HCT116 (cell line): Measurements from ENCODE around the gene OPRD1. TPM values are rescaled to one million over a fixed set of nuclear protein-coding genes. Genes with fewer than 3 reads are reported as not detected.

Experiments used
- ATAC-seq: fragments of 200-7000 bp; cut with Tn5 transposase; 2 replicates; pipeline ENCODE4 v1.9.1; 2020; ENCODE audit warnings: mild to moderate bottlenecking, moderate library complexity
- BruUV-seq: library from RNA; stranded (reverse); fragments of 400-500 nt; replicated peaks from 2 replicates; lab custom pipeline; 2021; lab: Mats Ljungman, UMichigan
- CTCF ChIA-PET: fragments of 300-600 bp; sonication (Branson Sonifier 250); formaldehyde crosslinking; loops from one replicate; lab custom pipeline; 2021; ENCODE audit warnings: antibody characterized with exemption; lab: Charles Lee
- POLR2A ChIA-PET: fragments of 300-600, 350-600 bp; sonication (Branson Sonifier 250); formaldehyde crosslinking; loops from one replicate; lab custom pipeline; 2021; ENCODE audit warnings: antibody characterized with exemption; lab: Charles Lee
- RAD21 ChIA-PET, 2 experiments: fragments of 300-600 bp; sonication (Branson Sonifier 250); formaldehyde crosslinking; loops; one replicate each; lab custom pipeline; 2023; ENCODE audit warnings: low total read pairs in 2 of 2; ENCODE audit not compliant: uncharacterized antibody in 2 of 2, unreplicated experiment in 2 of 2, low non-redundant PET in 1 of 2; lab: Charles Lee
- DNase-seq: peaks from one replicate; pipeline ENCODE4 v3.0.0-alpha.2; 2010; ENCODE audit warnings: low read depth, low spot score
- H2AFZ ChIP-seq: fragments of 200-600 bp; shearing (Covaris generic), sonication (generic); 2 replicates; pipeline ENCODE4 v1.6.1; 2017; ENCODE audit warnings: low read depth, mixed run types, mixed read lengths, antibody characterized with exemption, low read length; ENCODE audit not compliant: poor library complexity, severe bottlenecking
- H3K27ac ChIP-seq: 2 replicates; pipeline ENCODE4 v1.5.1; 2012; ENCODE audit warnings: low read depth, low read length
- H3K27me3 ChIP-seq: fragments of 200-600 bp; sonication (generic); 2 replicates; pipeline ENCODE4 v1.6.1; 2016; ENCODE audit warnings: mixed run types, low read length, mixed read lengths; ENCODE audit not compliant: insufficient read depth
- H3K36me3 ChIP-seq, 2 experiments: fragments of 200-500 bp in 1 of 2; fragments of 200-600 bp in 1 of 2; sonication (Bioruptor generic) in 1 of 2; sonication (generic) in 1 of 2; 2 replicates each; pipeline versions ENCODE4 v1.5.1 to v1.6.1; 2014 to 2016; ENCODE audit warnings: low read length in 2 of 2, inconsistent platforms in 1 of 2, mixed read lengths in 1 of 2, mixed run types in 1 of 2; ENCODE audit not compliant: insufficient read depth in 2 of 2, control insufficient read depth in 1 of 2
- H3K4me1 ChIP-seq, 2 experiments: fragments of 200-600 bp in 1 of 2; sonication (generic) in 1 of 2; 2 replicates each; pipeline versions ENCODE4 v1.5.1 to v1.6.1; 2012 to 2017; ENCODE audit warnings: low read length in 2 of 2, inconsistent platforms in 1 of 2, mild to moderate bottlenecking in 1 of 2, mixed read lengths in 1 of 2, mixed run types in 1 of 2, moderate library complexity in 1 of 2; ENCODE audit not compliant: insufficient read depth in 2 of 2, control insufficient read depth in 1 of 2
- H3K4me2 ChIP-seq: fragments of 200-600 bp; sonication (generic); 2 replicates; pipeline ENCODE4 v1.6.1; 2017; ENCODE audit warnings: mixed run types, low read length, mixed read lengths
- H3K4me3 ChIP-seq, 2 experiments: fragments of 200-600 bp in 1 of 2; sonication (generic) in 1 of 2; replicated peaks in 1 of 2; 2 replicates each; pipeline ENCODE4 v1.5.1; 2011 to 2016; ENCODE audit warnings: low read length in 2 of 2, control low read depth in 1 of 2, low read depth in 1 of 2, mild to moderate bottlenecking in 1 of 2, mixed read lengths in 1 of 2, mixed run types in 1 of 2
- H3K79me2 ChIP-seq: fragments of 200-600 bp; sonication (generic); 2 replicates; pipeline ENCODE4 v1.6.1; 2017; ENCODE audit warnings: mild to moderate bottlenecking, mixed run types, low read length, moderate library complexity, mixed read lengths; ENCODE audit not compliant: insufficient read depth
- H3K9ac ChIP-seq: fragments of 200-600 bp; sonication (generic); 2 replicates; pipeline ENCODE4 v1.6.1; 2016; ENCODE audit warnings: low read length, mixed read lengths
- H3K9me2 ChIP-seq: fragments of 200-600 bp; sonication (generic), shearing (Covaris generic); 2 replicates; pipeline ENCODE4 v1.6.1; 2017; ENCODE audit warnings: mixed run types, mild to moderate bottlenecking, moderate library complexity; ENCODE audit not compliant: insufficient read depth
- H3K9me3 ChIP-seq, 2 experiments: fragments of 200-500 bp in 1 of 2; fragments of 200-600 bp in 1 of 2; sonication (Bioruptor generic) in 1 of 2; sonication (generic) in 1 of 2; 2 replicates each; pipeline ENCODE4 v1.6.1; 2014 to 2017; ENCODE audit warnings: low read length in 2 of 2, mixed read lengths in 2 of 2, inconsistent platforms in 1 of 2, low read depth in 1 of 2, mild to moderate bottlenecking in 1 of 2, mixed run types in 1 of 2, moderate library complexity in 1 of 2; ENCODE audit not compliant: control insufficient read depth in 1 of 2, insufficient read depth in 1 of 2
- H4K20me1 ChIP-seq: fragments of 200-600 bp; sonication (generic), shearing (Covaris generic); 2 replicates; pipeline ENCODE4 v1.6.1; 2017; ENCODE audit warnings: mixed run types, mild to moderate bottlenecking, moderate library complexity; ENCODE audit not compliant: insufficient read depth
- CEBPB ChIP-seq: IDR thresholded peaks from 2 replicates; pipeline ENCODE4 v1.6.1; 2012; ENCODE audit warnings: low read depth
- EGR1 ChIP-seq: IDR thresholded peaks from 2 replicates; pipeline ENCODE4 v1.6.1; 2012; ENCODE audit warnings: low read depth
- ELF1 ChIP-seq: IDR thresholded peaks from 2 replicates; pipeline ENCODE4 v1.6.1; 2012; ENCODE audit warnings: low read depth, borderline replicate concordance
- EZH2 ChIP-seq: fragments of 200-600 bp; sonication (generic); IDR thresholded peaks from 2 replicates; pipeline ENCODE4 v1.6.1; 2017; ENCODE audit warnings: antibody characterized with exemption, mixed run types
- EZH2phosphoT487 ChIP-seq: fragments of 200-600 bp; IDR thresholded peaks from 2 replicates; pipeline ENCODE4 v1.6.1; 2018; ENCODE audit warnings: antibody characterized with exemption, borderline replicate concordance
- FOSL1 ChIP-seq: IDR thresholded peaks from 2 replicates; pipeline ENCODE4 v1.6.1; 2012; ENCODE audit warnings: low read depth
- JUND ChIP-seq: IDR thresholded peaks from 2 replicates; pipeline ENCODE4 v1.6.1; 2012
- POLR2A ChIP-seq: IDR thresholded peaks from 2 replicates; pipeline ENCODE4 v1.7.0; 2011; ENCODE audit warnings: borderline replicate concordance; ENCODE audit not compliant: insufficient read depth, insufficient read length; ENCODE audit errors: extremely low read depth
- POLR2AphosphoS5 ChIP-seq: IDR thresholded peaks from 2 replicates; pipeline ENCODE4 v1.6.1; 2011; ENCODE audit warnings: mild to moderate bottlenecking, low read depth, low read length, moderate library complexity
- RAD21 ChIP-seq: IDR thresholded peaks from 2 replicates; pipeline ENCODE4 v1.6.1; 2012; ENCODE audit warnings: low read depth, mild to moderate bottlenecking
- SIN3A ChIP-seq: IDR thresholded peaks from 2 replicates; pipeline ENCODE4 v1.6.1; 2012; ENCODE audit warnings: low read depth
- SP1 ChIP-seq: IDR thresholded peaks from 2 replicates; pipeline ENCODE4 v1.6.1; 2012; ENCODE audit warnings: low read depth
- SRF ChIP-seq: IDR thresholded peaks from 2 replicates; pipeline ENCODE4 v1.6.1; 2012; ENCODE audit warnings: low read depth
- TCF7L2 ChIP-seq: IDR thresholded peaks from 2 replicates; pipeline ENCODE4 v1.7.0; 2011; ENCODE audit warnings: borderline replicate concordance, inconsistent platforms; ENCODE audit not compliant: insufficient read depth, insufficient read length; ENCODE audit errors: extremely low read depth
- YY1 ChIP-seq: IDR thresholded peaks from 2 replicates; pipeline ENCODE4 v1.6.1; 2011; ENCODE audit warnings: low read length, low read depth, moderate library complexity, mild to moderate bottlenecking; ENCODE audit not compliant: insufficient replicate concordance; ENCODE audit errors: extremely low read depth
- ZFX ChIP-seq: fragments of 450-650 bp; IDR thresholded peaks from 2 replicates; pipeline ENCODE4 v1.6.1; 2017
- ZNF274 ChIP-seq: fragments of 200-500 bp; sonication (Bioruptor generic); IDR thresholded peaks from 2 replicates; pipeline ENCODE4 v1.6.1; 2014; ENCODE audit warnings: mild to moderate bottlenecking, low read depth, low read length, inconsistent platforms
- intact Hi-C: fragments of 100-400 bp; cut with micrococcal nuclease; formaldehyde crosslinking; loops from 2 replicates; pipeline ENCODE4 v1.10.0; 2022
- total RNA-seq: library from RNA; stranded (reverse); gene quantifications from one replicate; pipeline ENCODE4 v1.2.1, GENCODE V29; 2021; ENCODE audit not compliant: unreplicated experiment
- TF ChIP-seq, protein P1 (sequence below): IDR thresholded peaks from 2 replicates; pipeline ENCODE4 v1.6.1; 2011; ENCODE audit warnings: mild to moderate bottlenecking, low read length, moderate library complexity; ENCODE audit not compliant: insufficient replicate concordance; ENCODE audit errors: extremely low read depth
- TF ChIP-seq, protein P2 (sequence below): IDR thresholded peaks from 2 replicates; pipeline ENCODE4 v1.6.1; 2012

Gene OPRD1
- total RNA-seq, 1 experiment from 2014 or later = not detected

- BruUV-seq = no TSS peak
- no peak for TF ChIP-seq SP1
- no peak for TF ChIP-seq EZH2
- TF ChIP-seq TCF7L2 = no peak
- no peak for TF ChIP-seq RAD21
- no peak for TF ChIP-seq CEBPB
- no peak for TF ChIP-seq POLR2AphosphoS5
- TF ChIP-seq, protein P1, sequence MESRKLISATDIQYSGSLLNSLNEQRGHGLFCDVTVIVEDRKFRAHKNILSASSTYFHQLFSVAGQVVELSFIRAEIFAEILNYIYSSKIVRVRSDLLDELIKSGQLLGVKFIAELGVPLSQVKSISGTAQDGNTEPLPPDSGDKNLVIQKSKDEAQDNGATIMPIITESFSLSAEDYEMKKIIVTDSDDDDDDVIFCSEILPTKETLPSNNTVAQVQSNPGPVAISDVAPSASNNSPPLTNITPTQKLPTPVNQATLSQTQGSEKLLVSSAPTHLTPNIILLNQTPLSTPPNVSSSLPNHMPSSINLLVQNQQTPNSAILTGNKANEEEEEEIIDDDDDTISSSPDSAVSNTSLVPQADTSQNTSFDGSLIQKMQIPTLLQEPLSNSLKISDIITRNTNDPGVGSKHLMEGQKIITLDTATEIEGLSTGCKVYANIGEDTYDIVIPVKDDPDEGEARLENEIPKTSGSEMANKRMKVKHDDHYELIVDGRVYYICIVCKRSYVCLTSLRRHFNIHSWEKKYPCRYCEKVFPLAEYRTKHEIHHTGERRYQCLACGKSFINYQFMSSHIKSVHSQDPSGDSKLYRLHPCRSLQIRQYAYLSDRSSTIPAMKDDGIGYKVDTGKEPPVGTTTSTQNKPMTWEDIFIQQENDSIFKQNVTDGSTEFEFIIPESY = no peak
- TF ChIP-seq JUND = no peak
- no peak for TF ChIP-seq POLR2A
- TF ChIP-seq ZNF274 = no peak
- TF ChIP-seq EZH2phosphoT487 = no peak
- TF ChIP-seq, protein P2, sequence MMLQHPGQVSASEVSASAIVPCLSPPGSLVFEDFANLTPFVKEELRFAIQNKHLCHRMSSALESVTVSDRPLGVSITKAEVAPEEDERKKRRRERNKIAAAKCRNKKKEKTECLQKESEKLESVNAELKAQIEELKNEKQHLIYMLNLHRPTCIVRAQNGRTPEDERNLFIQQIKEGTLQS = no peak
- TF ChIP-seq FOSL1 = no peak
- TF ChIP-seq SRF = no peak
- no peak for TF ChIP-seq YY1
- no peak for TF ChIP-seq ELF1
- no peak for TF ChIP-seq EGR1
- no peak for TF ChIP-seq ZFX
- no peak for TF ChIP-seq SIN3A
- POLR2A ChIA-PET = no interaction called here
Observed at GRCh38 chr1:28910379-28911115, 98.6 kb downstream of the OPRD1 start.

More at GRCh38 chr1:28910379-28911115, 98.6 kb downstream of the OPRD1 start:
- Histone ChIP-seq H3K9ac (no peak overlapping the region), H3K79me2 (peaks cover 5% of the 10 kb centered on the region), H3K9me3 (no peaks in the 10 kb centered on the region), H4K20me1 (no peaks in the 10 kb centered on the region), H3K9me2 (no peaks in the 10 kb centered on the region), H3K36me3 (no peaks in the 10 kb centered on the region), H3K4me1 (peaks cover 8 to 17% of the 10 kb centered on the region in 2 experiments), H3K4me3 (no peak overlapping the region), H3K27me3 (no peaks in the 10 kb centered on the region), H2AFZ (no peak overlapping the region), H3K27ac (no peak overlapping the region), H3K4me2 (no peak overlapping the region)
- DNase-seq = no peak
- CTCF ChIA-PET = interaction anchor here (0.6 to 1.9 kb wide), 2 partner anchors 12 to 26 kb away, joined by 4 read pairs; no protein-coding TSS in a partner anchor
- no peak for ATAC-seq
- intact Hi-C loops = no loop called here
- RAD21 ChIA-PET = no interaction called here
